Liver (tissue), 9 donors: ENCODE results near the gene CCL22. TPM values are rescaled to one million over a fixed set of nuclear protein-coding genes. Genes with fewer than 3 reads are reported as not detected.
A peak's percentile ranks its signal among the peaks of the same experiment; 100 is the strongest.

ENCODE experiments used
- DNase-seq: peaks from one replicate; pipeline ENCODE4 v3.0.0-alpha.2; 2017; ENCODE audit warnings: low spot score
- H3K27ac ChIP-seq, 2 donors: one replicate each; pipeline ENCODE4 v1.7.0; 2013; ENCODE audit warnings: inconsistent platforms in 2 of 2, low read length in 2 of 2, control low read depth in 1 of 2, low read depth in 1 of 2, mild to moderate bottlenecking in 1 of 2
- H3K27me3 ChIP-seq, 4 donors: one replicate each; pipeline versions ENCODE4 v1.6.1 to v1.7.0; 2013; ENCODE audit warnings: low read length in 3 of 4, inconsistent platforms in 1 of 4, mild to moderate bottlenecking in 1 of 4, moderate library complexity in 1 of 4; ENCODE audit not compliant: control insufficient read depth in 4 of 4, insufficient read depth in 4 of 4
- H3K36me3 ChIP-seq, 4 donors: one replicate each; pipeline versions ENCODE4 v1.6.1 to v1.7.0; 2013; ENCODE audit warnings: low read length in 3 of 4, mild to moderate bottlenecking in 3 of 4, low read depth in 1 of 4, moderate library complexity in 1 of 4; ENCODE audit not compliant: control insufficient read depth in 4 of 4, insufficient read depth in 3 of 4
- H3K4me1 ChIP-seq, 4 donors: one replicate each; pipeline versions ENCODE4 v1.6.1 to v1.7.0; 2013; ENCODE audit warnings: low read length in 3 of 4, mild to moderate bottlenecking in 3 of 4, moderate library complexity in 1 of 4; ENCODE audit not compliant: control insufficient read depth in 4 of 4, insufficient read depth in 4 of 4
- H3K4me3 ChIP-seq, 3 donors: one replicate each; pipeline versions ENCODE4 v1.6.1 to v1.7.0; 2013; ENCODE audit warnings: low read length in 3 of 3, control low read depth in 1 of 3, low read depth in 1 of 3, mild to moderate bottlenecking in 1 of 3
- H3K9ac ChIP-seq, 2 donors: one replicate each; pipeline ENCODE4 v1.7.0; 2013; ENCODE audit warnings: low read length in 2 of 2, mild to moderate bottlenecking in 2 of 2, moderate library complexity in 2 of 2, control low read depth in 1 of 2, low read depth in 1 of 2
- H3K9me3 ChIP-seq, 4 donors: one replicate each; pipeline versions ENCODE4 v1.6.1 to v1.7.0; 2013; ENCODE audit warnings: low read length in 3 of 4; ENCODE audit not compliant: control insufficient read depth in 4 of 4
- EGR1 ChIP-seq, 2 donors: IDR thresholded peaks; 2 replicates each; pipeline ENCODE4 v1.6.1; 2016 to 2018; ENCODE audit warnings: antibody characterized with exemption in 2 of 2, low read depth in 2 of 2
- FOXA1 ChIP-seq: IDR thresholded peaks from 2 replicates; pipeline ENCODE4 v1.6.1; 2016; ENCODE audit warnings: antibody characterized with exemption
- FOXA2 ChIP-seq: IDR thresholded peaks from 2 replicates; pipeline ENCODE4 v1.6.1; 2016; ENCODE audit warnings: antibody characterized with exemption
- GABPA ChIP-seq, 2 donors: IDR thresholded peaks in 1 of 2; conservative IDR thresholded peaks in 1 of 2; 2 replicates each; pipeline ENCODE4 v1.6.1; 2016; ENCODE audit warnings: antibody characterized with exemption in 2 of 2, mild to moderate bottlenecking in 1 of 2, moderate library complexity in 1 of 2
- HNF4A ChIP-seq, 2 donors: conservative IDR thresholded peaks; 2 replicates each; pipeline ENCODE4 v1.6.1; 2016; ENCODE audit warnings: antibody characterized with exemption in 2 of 2, mild to moderate bottlenecking in 2 of 2
- HNF4G ChIP-seq: IDR thresholded peaks from 2 replicates; pipeline ENCODE4 v1.6.1; 2016; ENCODE audit warnings: antibody characterized with exemption
- JUND ChIP-seq, 2 donors: IDR thresholded peaks; 2 replicates each; pipeline ENCODE4 v1.6.1; 2016; ENCODE audit warnings: antibody characterized with exemption in 2 of 2
- NR2F2 ChIP-seq: IDR thresholded peaks from 2 replicates; pipeline ENCODE4 v1.6.1; 2016; ENCODE audit warnings: antibody characterized with exemption
- RAD21 ChIP-seq, 2 donors: IDR thresholded peaks; 2 replicates each; pipeline ENCODE4 v1.6.1; 2016; ENCODE audit warnings: antibody characterized with exemption in 2 of 2, mild to moderate bottlenecking in 2 of 2
- RXRA ChIP-seq, 2 donors: IDR thresholded peaks; 2 replicates each; pipeline ENCODE4 v1.6.1; 2017 to 2018; ENCODE audit warnings: antibody characterized with exemption in 2 of 2, mild to moderate bottlenecking in 1 of 2
- SP1 ChIP-seq: IDR thresholded peaks from 2 replicates; pipeline ENCODE4 v1.6.1; 2018; ENCODE audit warnings: antibody characterized with exemption, mild to moderate bottlenecking
- YY1 ChIP-seq: IDR thresholded peaks from 2 replicates; pipeline ENCODE4 v1.6.1; 2016; ENCODE audit warnings: antibody characterized with exemption, mild to moderate bottlenecking
- WGBS: extraction: QIAGEN DNeasy Blood & Tissue Kit; methylation state at CpG from one replicate; pipeline ENCODE4 v1.1.7; 2013; 5-methylcytosine and 5-hydroxymethylcytosine counted together
- polyA plus RNA-seq, 2 donors: library from polyadenylated mRNA; stranded (reverse) in 1 of 2; unstranded in 1 of 2; fragments of 200-250 nt in 1 of 2; fragments of >200 nt in 1 of 2; fragmentation: Nextera tagmentation in 1 of 2; extraction: Ambion mirVana in 1 of 2; gene quantifications; one replicate each; pipeline versions ENCODE4 v1.2.1 to v1.2.3, GENCODE V29; 2013 to 2015
- total RNA-seq, 2 donors: library from RNA; depleted of rRNA; stranded (reverse); fragments of >200 nt; gene quantifications; one replicate each; pipeline ENCODE4 v1.2.3, GENCODE V29; 2014
- TF ChIP-seq, protein P1 (sequence below): IDR thresholded peaks from 2 replicates; pipeline ENCODE4 v1.6.1; 2016; ENCODE audit warnings: antibody characterized with exemption
- TF ChIP-seq, protein P2 (sequence below): fragments of 150-350 bp; IDR thresholded peaks from 2 replicates; pipeline ENCODE4 v1.5.1; 2017; ENCODE audit warnings: improper control_type of control experiment, low read depth, low read length; ENCODE audit not compliant: missing input control
- TF ChIP-seq, protein P3 (sequence below): IDR thresholded peaks from 2 replicates; pipeline ENCODE4 v1.6.1; 2016; ENCODE audit warnings: antibody characterized with exemption, mild to moderate bottlenecking
- TF ChIP-seq, protein P4 (sequence below): IDR thresholded peaks from 2 replicates; pipeline ENCODE4 v1.6.1; 2016; ENCODE audit warnings: antibody characterized with exemption
- TF ChIP-seq, protein P5 (sequence below): IDR thresholded peaks from 2 replicates; pipeline ENCODE4 v1.6.1; 2016; ENCODE audit warnings: antibody characterized with exemption
- donor health status: healthy.
- donor health status: healthy.
- donor health status: healthy.
- donor health status: healthy.
- donor health status: healthy.

The CCL22 gene
- total and polyA plus RNA-seq, 4 donors, result 0.02 to 0.09 TPM; not detected in 2

DNA sequence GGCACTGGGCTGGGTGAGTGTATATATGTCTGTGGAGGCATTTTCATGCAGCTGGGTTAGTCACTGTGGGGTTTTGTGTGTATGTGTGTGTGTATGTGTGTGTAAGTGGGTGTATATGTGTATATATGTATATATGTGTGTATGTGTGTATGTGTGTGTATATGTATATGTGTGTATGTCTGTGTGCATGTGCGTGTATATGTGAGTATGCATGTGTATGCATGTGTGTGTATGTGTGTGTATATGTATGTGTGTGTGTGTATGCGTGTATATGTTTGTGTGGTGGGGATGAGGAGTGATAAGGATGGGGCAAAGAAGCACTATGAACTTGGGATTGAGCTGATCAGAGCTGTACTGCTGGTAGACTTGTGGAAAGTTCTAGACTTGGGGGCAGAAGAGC is 45.1 kb upstream of the CCL22 start:
- WGBS, result 95% methylated on average over 2 of the region's 2 CpGs
- DNase-seq, result no peak
- no peaks in the 10 kb centered on the region for H3K9me3 ChIP-seq
- no peaks in the 10 kb centered on the region for H3K36me3 ChIP-seq
- no peak overlapping the region for H3K9ac ChIP-seq
- H3K4me1 ChIP-seq, result peaks cover 1 to 9% (median 5%) of the 10 kb centered on the region in 4 donors
- H3K4me3 ChIP-seq, result no peak overlapping the region
- H3K27me3 ChIP-seq, result no peaks in the 10 kb centered on the region
- TF ChIP-seq FOXA1, result no peak
- TF ChIP-seq, protein P1, sequence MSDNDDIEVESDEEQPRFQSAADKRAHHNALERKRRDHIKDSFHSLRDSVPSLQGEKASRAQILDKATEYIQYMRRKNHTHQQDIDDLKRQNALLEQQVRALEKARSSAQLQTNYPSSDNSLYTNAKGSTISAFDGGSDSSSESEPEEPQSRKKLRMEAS, result no peak
- no peak for TF ChIP-seq FOXA2
- TF ChIP-seq GABPA (IDR thresholded peaks at IDR 0.05 in 1 of 2, conservative IDR thresholded peaks at IDR 0.05 in 1 of 2), result no peak
- TF ChIP-seq SP1, result no peak
- TF ChIP-seq, protein P2, sequence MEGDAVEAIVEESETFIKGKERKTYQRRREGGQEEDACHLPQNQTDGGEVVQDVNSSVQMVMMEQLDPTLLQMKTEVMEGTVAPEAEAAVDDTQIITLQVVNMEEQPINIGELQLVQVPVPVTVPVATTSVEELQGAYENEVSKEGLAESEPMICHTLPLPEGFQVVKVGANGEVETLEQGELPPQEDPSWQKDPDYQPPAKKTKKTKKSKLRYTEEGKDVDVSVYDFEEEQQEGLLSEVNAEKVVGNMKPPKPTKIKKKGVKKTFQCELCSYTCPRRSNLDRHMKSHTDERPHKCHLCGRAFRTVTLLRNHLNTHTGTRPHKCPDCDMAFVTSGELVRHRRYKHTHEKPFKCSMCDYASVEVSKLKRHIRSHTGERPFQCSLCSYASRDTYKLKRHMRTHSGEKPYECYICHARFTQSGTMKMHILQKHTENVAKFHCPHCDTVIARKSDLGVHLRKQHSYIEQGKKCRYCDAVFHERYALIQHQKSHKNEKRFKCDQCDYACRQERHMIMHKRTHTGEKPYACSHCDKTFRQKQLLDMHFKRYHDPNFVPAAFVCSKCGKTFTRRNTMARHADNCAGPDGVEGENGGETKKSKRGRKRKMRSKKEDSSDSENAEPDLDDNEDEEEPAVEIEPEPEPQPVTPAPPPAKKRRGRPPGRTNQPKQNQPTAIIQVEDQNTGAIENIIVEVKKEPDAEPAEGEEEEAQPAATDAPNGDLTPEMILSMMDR, result no peak
- TF ChIP-seq, protein P3, sequence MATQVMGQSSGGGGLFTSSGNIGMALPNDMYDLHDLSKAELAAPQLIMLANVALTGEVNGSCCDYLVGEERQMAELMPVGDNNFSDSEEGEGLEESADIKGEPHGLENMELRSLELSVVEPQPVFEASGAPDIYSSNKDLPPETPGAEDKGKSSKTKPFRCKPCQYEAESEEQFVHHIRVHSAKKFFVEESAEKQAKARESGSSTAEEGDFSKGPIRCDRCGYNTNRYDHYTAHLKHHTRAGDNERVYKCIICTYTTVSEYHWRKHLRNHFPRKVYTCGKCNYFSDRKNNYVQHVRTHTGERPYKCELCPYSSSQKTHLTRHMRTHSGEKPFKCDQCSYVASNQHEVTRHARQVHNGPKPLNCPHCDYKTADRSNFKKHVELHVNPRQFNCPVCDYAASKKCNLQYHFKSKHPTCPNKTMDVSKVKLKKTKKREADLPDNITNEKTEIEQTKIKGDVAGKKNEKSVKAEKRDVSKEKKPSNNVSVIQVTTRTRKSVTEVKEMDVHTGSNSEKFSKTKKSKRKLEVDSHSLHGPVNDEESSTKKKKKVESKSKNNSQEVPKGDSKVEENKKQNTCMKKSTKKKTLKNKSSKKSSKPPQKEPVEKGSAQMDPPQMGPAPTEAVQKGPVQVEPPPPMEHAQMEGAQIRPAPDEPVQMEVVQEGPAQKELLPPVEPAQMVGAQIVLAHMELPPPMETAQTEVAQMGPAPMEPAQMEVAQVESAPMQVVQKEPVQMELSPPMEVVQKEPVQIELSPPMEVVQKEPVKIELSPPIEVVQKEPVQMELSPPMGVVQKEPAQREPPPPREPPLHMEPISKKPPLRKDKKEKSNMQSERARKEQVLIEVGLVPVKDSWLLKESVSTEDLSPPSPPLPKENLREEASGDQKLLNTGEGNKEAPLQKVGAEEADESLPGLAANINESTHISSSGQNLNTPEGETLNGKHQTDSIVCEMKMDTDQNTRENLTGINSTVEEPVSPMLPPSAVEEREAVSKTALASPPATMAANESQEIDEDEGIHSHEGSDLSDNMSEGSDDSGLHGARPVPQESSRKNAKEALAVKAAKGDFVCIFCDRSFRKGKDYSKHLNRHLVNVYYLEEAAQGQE, result no peak
- no peak for TF ChIP-seq RXRA (IDR thresholded peaks at IDR 0.05)
- TF ChIP-seq, protein P4, sequence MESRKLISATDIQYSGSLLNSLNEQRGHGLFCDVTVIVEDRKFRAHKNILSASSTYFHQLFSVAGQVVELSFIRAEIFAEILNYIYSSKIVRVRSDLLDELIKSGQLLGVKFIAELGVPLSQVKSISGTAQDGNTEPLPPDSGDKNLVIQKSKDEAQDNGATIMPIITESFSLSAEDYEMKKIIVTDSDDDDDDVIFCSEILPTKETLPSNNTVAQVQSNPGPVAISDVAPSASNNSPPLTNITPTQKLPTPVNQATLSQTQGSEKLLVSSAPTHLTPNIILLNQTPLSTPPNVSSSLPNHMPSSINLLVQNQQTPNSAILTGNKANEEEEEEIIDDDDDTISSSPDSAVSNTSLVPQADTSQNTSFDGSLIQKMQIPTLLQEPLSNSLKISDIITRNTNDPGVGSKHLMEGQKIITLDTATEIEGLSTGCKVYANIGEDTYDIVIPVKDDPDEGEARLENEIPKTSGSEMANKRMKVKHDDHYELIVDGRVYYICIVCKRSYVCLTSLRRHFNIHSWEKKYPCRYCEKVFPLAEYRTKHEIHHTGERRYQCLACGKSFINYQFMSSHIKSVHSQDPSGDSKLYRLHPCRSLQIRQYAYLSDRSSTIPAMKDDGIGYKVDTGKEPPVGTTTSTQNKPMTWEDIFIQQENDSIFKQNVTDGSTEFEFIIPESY, result no peak
- no peak for TF ChIP-seq RAD21 (IDR thresholded peaks at IDR 0.05)
- TF ChIP-seq, protein P5, sequence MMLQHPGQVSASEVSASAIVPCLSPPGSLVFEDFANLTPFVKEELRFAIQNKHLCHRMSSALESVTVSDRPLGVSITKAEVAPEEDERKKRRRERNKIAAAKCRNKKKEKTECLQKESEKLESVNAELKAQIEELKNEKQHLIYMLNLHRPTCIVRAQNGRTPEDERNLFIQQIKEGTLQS, result no peak
- no peak for TF ChIP-seq EGR1 (IDR thresholded peaks at IDR 0.05; ENCODE audit: low read depth in 2 of 2)
- no peak for TF ChIP-seq HNF4G
- no peak for TF ChIP-seq JUND (IDR thresholded peaks at IDR 0.05)
- no peak overlapping the region for H3K27ac ChIP-seq

DNA sequence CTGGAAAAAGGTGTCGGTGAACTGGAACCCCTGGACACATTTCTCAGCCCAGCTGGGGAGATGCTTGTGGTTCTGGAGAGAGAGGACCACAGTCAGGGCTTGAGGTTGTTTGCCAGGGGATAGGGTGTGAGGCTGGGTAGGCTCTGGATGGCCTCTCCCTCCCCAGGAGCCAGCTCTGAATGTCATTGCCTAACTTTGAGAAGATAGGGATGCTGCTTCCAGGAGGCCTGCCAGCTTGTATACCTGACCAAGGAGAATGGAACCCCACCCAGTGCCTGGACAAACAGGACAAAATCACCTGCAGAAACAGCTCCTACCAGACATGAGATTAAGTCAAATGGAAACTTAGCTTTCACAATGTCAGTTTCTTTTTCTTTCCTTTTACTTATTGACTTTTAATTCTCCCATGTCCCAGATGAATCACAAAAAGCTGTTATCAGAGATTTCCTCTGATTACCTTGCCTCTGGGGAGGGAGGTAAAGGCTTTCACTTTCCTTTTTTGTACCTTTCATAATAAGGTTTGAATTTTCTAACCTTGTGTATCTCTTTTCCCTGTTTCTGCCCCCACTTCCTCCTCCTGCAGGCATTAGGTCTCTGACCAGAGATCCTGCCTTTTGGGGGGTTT is 44.3 kb upstream of the CCL22 start:
- H3K36me3 ChIP-seq, result no peaks in the 10 kb centered on the region
- H3K9ac ChIP-seq, result no peak overlapping the region
- 90% methylated on average over 1 of the region's 1 CpG for WGBS
- no peak for DNase-seq
- H3K4me1 ChIP-seq, result peaks cover 1 to 9% (median 5%) of the 10 kb centered on the region in 4 donors
- no peaks in the 10 kb centered on the region for H3K9me3 ChIP-seq
- H3K4me3 ChIP-seq, result no peak overlapping the region
- H3K27ac ChIP-seq, result peak overlapping the region; percentile 48 to 55
- H3K27me3 ChIP-seq, result no peaks in the 10 kb centered on the region
- TF ChIP-seq SP1 (no peak), EGR1 (IDR thresholded peaks at IDR 0.05; ENCODE audit: low read depth in 2 of 2) (no peak), RAD21 (IDR thresholded peaks at IDR 0.05) (no peak), RXRA (IDR thresholded peaks at IDR 0.05) (no peak), YY1 (no peak), HNF4G (no peak), GABPA (IDR thresholded peaks at IDR 0.05 in 1 of 2, conservative IDR thresholded peaks at IDR 0.05 in 1 of 2) (no peak), NR2F2 (no peak), HNF4A (conservative IDR thresholded peaks at IDR 0.05) (no peak)
- TF ChIP-seq, protein P4, result no peak
- TF ChIP-seq, protein P3, result no peak
- TF ChIP-seq, protein P5, result no peak
